Right forelimb (tissue), 1 donor: ENCODE data around the gene PSMF1.
"Not testable (repeated sequence)": the region's sequence is repeated elsewhere in the genome, so short reads cannot be mapped to it uniquely, and the experiment has no call there.

Experiments
- DNase-seq: peaks from one replicate; pipeline ENCODE4 v3.0.0-alpha.2; 2018

Gene PSMF1

GRCh38 chr20:1216527-1217427, 98.4 kb downstream of the PSMF1 start:
- not testable (repeated sequence) for DNase-seq
